ES-I3 (cell line): ENCODE measurements around the gene OSBPL6.
A peak's percentile ranks its signal among the peaks of the same experiment; 100 is the strongest.
"Not testable (repeated sequence)": the region's sequence is repeated elsewhere in the genome, so short reads cannot be mapped to it uniquely, and the experiment has no call there.

ENCODE experiments used
- H3K36me3 ChIP-seq: 2 replicates; pipeline ENCODE4 v1.6.1; 2013; ENCODE audit warnings: mild to moderate bottlenecking, low read length, control low read depth, moderate library complexity; ENCODE audit not compliant: insufficient read depth
- H3K4me1 ChIP-seq: 2 replicates; pipeline ENCODE4 v1.6.1; 2013; ENCODE audit warnings: mild to moderate bottlenecking, control low read depth, low read length; ENCODE audit not compliant: insufficient read depth
- H3K9ac ChIP-seq: 2 replicates; pipeline ENCODE4 v1.6.1; 2013; ENCODE audit warnings: low read depth, mild to moderate bottlenecking, low read length, moderate library complexity
- H3K9me3 ChIP-seq: 2 replicates; pipeline ENCODE4 v1.6.1; 2013; ENCODE audit warnings: mild to moderate bottlenecking, low read length, moderate library complexity; ENCODE audit not compliant: control insufficient read depth, insufficient read depth

The OSBPL6 gene

GRCh38 chr2:178423746-178424145 is 229.4 kb downstream of the OSBPL6 start:
- not testable (repeated sequence) for H3K9me3 ChIP-seq, H3K36me3 ChIP-seq, H3K4me1 ChIP-seq, H3K9ac ChIP-seq

DNA sequence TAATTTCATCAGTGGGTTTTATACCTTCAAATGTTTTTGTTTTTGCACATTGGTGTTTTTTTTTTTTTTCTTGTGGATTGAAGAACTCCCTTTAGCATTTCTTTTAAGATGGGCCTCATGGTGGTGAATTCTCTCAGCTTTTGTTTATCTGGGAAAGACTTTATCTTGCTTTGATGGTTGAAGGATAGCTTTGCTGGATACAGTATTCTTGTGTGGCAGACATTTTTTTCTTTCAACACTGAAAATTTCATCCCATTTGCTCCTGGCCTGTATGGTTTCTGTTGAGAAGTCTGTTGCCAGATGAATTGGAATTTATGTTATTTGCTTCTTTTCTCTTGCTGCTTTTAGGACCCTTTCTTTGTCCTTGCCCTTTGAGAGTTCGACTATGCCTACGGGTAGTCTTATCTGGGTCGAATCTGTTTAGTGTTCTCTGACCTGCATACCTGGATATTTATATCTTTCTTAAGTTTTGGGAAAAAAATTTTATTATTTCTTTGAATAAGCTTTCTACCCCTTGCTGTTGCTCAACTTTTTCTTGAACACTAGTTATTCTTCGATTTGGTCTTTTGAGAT is 231.0 kb downstream of the OSBPL6 start:
- no peak overlapping the region for H3K9ac ChIP-seq
- H3K9me3 ChIP-seq: no peaks in the 10 kb centered on the region; the same call in 1 of the 2 replicates
- H3K36me3 ChIP-seq: 0 out of 2 replicates have a peak, but pooled peaks cover 4% of the 10 kb centered on the region
- H3K4me1 ChIP-seq: no peaks in the 10 kb centered on the region

DNA sequence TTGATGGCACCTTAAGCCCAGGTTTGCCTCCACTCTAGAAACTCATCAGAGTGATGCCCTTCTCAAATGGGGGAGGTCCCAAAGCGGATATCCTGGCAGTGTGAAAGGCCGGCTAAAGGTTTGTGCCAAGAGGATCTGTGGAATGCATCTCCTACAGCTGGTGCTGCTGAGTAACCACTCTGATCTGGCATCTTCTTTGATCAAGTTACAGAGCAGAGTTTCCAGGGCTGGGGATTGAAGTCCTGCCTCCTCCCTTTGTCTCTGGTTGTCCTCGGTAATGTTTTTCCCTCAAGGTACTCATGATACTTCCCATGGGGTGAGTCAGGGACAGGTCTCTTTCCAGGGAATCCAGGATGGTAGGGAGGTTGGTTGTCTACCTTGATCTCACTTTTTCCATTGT is 232.1 kb downstream of the OSBPL6 start:
- H3K4me1 ChIP-seq: no peaks in the 10 kb centered on the region
- no peak overlapping the region for H3K9ac ChIP-seq
- H3K36me3 ChIP-seq: 0 out of 2 replicates have a peak, but pooled peaks cover 4% of the 10 kb centered on the region
- no peaks in the 10 kb centered on the region; the same call in 1 of the 2 replicates for H3K9me3 ChIP-seq

DNA sequence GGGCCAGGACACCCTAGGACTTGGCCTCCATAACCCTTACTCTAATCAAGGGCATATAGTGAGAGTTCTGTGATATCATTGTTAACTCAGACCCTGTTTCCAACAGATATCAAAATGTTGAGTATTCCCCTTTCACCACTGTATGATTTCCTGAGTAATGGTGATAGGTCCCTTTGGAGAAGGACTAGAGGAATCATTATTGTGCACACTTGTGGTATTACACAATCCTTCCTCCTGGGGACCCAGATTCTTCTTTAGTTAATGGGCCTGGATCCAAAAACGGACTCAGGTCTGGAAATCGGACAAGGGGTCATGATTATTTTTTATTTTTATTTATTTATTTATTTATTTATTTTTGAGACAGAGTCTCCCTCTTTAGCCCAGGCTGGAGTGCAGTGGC is 233.1 kb downstream of the OSBPL6 start:
- Histone ChIP-seq H3K4me1 (no peaks in the 10 kb centered on the region), H3K36me3 (0 out of 2 replicates have a peak, but pooled peaks cover 4% of the 10 kb centered on the region), H3K9ac (no peak overlapping the region), H3K9me3 (no peaks in the 10 kb centered on the region; the same call in 1 of the 2 replicates)

- H3K9me3 ChIP-seq: no peaks in the 10 kb centered on the region
- no peaks in the 10 kb centered on the region for H3K4me1 ChIP-seq
- no peak overlapping the region for H3K9ac ChIP-seq
- H3K36me3 ChIP-seq: 0 out of 2 replicates have a peak, but pooled peaks cover 4% of the 10 kb centered on the region
Observed at GRCh38 chr2:178428396-178428806, 234.1 kb downstream of the OSBPL6 start.

DNA sequence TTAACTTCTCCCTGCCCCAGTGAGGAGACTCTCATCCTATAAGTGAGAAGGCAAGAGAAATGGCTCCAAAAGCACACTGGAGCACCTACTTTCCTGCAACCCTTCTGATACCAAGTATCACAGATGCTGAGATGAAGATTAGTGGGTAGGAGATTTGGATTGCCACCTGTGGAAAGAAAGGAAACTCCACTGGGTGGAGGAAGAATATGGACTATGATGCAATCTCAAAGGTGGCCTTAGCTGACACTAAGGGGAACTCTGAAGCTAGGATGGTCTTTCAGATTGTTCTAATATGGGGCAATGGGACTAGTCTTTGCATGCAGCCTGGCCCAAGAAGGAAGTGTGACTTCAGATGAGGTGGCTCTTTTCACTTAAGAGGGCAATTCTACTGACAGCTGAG is 235.0 kb downstream of the OSBPL6 start:
- no peak overlapping the region for H3K9ac ChIP-seq
- no peaks in the 10 kb centered on the region for H3K4me1 ChIP-seq
- H3K9me3 ChIP-seq: no peaks in the 10 kb centered on the region
- H3K36me3 ChIP-seq: peaks cover 5% of the 10 kb centered on the region; the same call in 1 of the 2 replicates

DNA sequence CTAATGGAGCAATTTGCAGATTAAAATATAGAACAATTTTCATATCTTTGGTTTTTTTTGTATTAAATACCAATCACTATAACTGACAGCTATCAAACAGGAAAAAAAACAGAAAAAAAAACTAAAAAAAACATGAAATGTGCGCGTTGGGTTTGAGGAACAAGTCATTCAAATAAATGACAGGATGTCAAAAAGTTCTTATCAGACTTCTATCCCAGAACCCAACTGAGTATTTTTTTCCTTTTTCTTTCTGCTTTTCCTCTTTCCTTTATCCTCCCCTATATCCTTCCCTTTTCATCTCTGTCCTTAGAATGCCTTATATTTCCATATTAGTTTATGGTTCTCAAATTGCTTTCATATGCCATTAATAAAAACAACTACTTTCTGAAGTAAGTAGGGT is 242.3 kb downstream of the OSBPL6 start:
- peaks cover 5% of the 10 kb centered on the region for H3K4me1 ChIP-seq
- no peaks in the 10 kb centered on the region for H3K9me3 ChIP-seq
- peaks cover 8% of the 10 kb centered on the region; the same call in 1 of the 2 replicates for H3K36me3 ChIP-seq
- no peak overlapping the region for H3K9ac ChIP-seq

DNA sequence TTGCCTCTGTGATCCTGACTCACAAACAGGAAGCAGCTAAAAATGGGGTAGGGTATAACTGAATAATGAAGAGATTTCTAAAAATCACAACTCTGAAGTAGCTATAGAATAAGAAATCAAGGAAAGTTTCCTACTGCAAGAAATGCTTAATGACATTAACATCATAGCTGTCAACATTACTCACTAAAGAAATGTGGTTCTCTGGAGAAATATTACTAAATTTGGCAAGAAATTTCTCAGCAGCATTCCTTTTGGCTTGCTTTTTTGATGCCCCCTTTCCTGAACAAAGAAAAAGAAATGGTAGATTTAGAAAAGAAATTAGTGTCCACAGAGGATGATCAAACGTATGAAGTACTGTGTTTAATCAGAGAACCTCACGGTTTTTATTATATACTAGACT is 247.1 kb downstream of the OSBPL6 start:
- H3K9ac ChIP-seq: no peak overlapping the region
- peaks cover 5% of the 10 kb centered on the region for H3K4me1 ChIP-seq
- no peaks in the 10 kb centered on the region for H3K9me3 ChIP-seq
- H3K36me3 ChIP-seq: peaks cover 13% of the 10 kb centered on the region; the same call in 1 of the 2 replicates

GRCh38 chr2:178448968-178449661 is 254.8 kb downstream of the OSBPL6 start:
- H3K36me3 ChIP-seq: peaks cover 16% of the 10 kb centered on the region; the same call in 1 of the 2 replicates
- peak overlapping the region; percentile 95; the same call in 1 of the 2 replicates for H3K9ac ChIP-seq
- H3K9me3 ChIP-seq: no peaks in the 10 kb centered on the region
- peaks cover 3% of the 10 kb centered on the region; the same call in 1 of the 2 replicates for H3K4me1 ChIP-seq

- Histone ChIP-seq H3K9me3 (no peaks in the 10 kb centered on the region), H3K36me3 (peaks cover 14% of the 10 kb centered on the region; the same call in 1 of the 2 replicates), H3K4me1 (peaks cover 3% of the 10 kb centered on the region; the same call in 1 of the 2 replicates), H3K9ac (peak overlapping the region; percentile 95)
Observed at GRCh38 chr2:178449700-178450523, 255.6 kb downstream of the OSBPL6 start.

DNA sequence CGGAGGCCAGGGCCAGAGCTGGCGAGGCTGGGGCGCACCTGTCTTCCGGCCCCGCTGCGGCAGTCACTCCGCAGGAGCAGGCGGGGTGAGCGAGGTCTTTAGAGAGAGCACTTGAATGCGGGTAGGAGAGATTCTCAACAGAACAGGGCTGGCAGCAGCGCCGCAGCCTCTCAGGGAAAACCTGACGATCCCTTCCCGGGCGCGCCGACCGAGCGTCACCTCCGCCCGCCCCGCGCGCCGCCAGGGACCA is 256.1 kb downstream of the OSBPL6 start:
- Histone ChIP-seq H3K4me1 (peaks cover 3% of the 10 kb centered on the region; the same call in 1 of the 2 replicates), H3K9me3 (no peaks in the 10 kb centered on the region)

DNA sequence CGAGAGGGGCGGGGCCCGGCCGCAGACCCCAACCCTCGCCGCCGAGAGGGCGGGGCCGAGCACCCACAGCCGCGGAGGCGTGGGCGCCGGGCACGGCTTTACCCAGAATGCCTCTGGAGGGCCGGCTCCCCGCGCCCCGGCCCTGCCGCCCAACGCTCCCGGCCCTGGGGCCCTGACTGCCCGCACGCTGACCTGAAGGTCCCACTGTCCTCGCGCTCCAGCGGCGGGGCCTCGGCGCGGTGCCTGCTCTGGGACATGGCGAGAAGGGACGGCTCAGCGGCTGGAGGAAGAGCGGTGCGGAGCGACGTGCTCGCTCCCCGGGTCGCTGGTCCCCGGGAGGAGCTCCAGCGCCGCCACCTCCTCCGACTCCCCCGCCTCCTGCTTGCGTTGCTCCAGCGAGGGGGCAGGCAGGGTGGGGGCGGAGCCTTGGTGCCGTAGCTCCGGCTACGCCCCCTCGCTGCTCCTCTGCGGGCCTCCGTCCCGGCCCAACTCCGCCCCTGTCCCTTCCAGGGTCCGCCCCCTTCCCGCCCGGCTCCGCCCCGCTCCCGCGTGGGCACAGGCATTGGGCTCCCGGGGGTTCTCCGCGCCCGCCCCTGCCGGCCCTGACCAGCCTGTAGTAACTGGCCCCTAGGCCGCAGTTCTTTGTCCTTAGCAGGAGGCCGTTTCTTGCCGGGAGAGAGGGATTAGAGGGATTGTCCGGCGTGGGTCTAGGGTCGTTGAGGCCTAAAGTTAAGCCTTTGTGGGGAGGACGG is 256.6 kb downstream of the OSBPL6 start, which contains the start of the genes PJVK and PRKRA:
Gene PJVK, plus strand, starts transcription at position 605 of the 752 bp plus-strand sequence. CDS start 2,032 bp downstream, outside the sequence.
Gene PRKRA, minus strand, starts transcription at position 402 of the 752 bp plus-strand sequence. Its CDS starts 145 bp downstream, at position 257.
- peak within 1 kb of the TSS; percentile 95 for H3K9ac ChIP-seq
- peaks cover 3% of the 10 kb centered on the region; the same call in 1 of the 2 replicates for H3K4me1 ChIP-seq
- peaks cover 9% of the 10 kb centered on the region; the same call in 1 of the 2 replicates for H3K36me3 ChIP-seq
- H3K9me3 ChIP-seq: no peaks in the 10 kb centered on the region

More for the DNA sequence above, 256.1 kb downstream of the OSBPL6 start:
- Histone ChIP-seq H3K36me3 (peaks cover 12% of the 10 kb centered on the region; the same call in 1 of the 2 replicates), H3K9ac (peak overlapping the region; percentile 95)

- Histone ChIP-seq H3K4me1 (peaks cover 3% of the 10 kb centered on the region; the same call in 1 of the 2 replicates), H3K9me3 (no peaks in the 10 kb centered on the region), H3K36me3 (peaks cover 5% of the 10 kb centered on the region; the same call in 1 of the 2 replicates), H3K9ac (peak overlapping the region; percentile 95)
Observed at GRCh38 chr2:178452334-178452733, 258.0 kb downstream of the OSBPL6 start.
